Measurements from ENCODE around the gene XIAP.

Gene XIAP

DNA sequence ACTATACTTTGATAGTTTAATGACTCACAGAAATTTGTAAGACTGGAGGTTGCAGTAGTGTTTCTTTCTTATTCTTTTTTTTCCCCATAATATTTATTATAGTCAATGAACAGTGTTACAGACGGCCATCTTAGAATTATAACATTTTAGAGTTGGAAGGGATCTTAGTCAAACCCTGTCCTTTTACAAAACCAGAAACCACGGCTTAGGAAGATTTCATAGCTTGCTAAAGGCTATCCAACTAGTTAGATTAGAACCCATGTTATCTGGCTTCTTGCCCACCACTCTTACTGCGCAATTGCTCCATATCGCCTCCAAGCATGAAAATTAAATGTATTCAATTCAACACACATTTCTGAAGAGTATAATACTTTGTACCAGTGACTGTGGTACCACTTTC lies 1.1 kb downstream of the XIAP start:
- no peaks in the 10 kb centered on the region for H3K27me3 ChIP-seq (replicated peaks; ENCODE audit: insufficient read depth, low read length)
- peak overlapping the region; percentile 95; the same call in 1 of the 2 replicates for H3K9ac ChIP-seq (ENCODE audit: low read length)
- no peaks in the 10 kb centered on the region for H3K9me2 ChIP-seq (replicated peaks; ENCODE audit: insufficient read depth, low read length)
- no peaks in the 10 kb centered on the region; the same call in 1 of the 2 replicates for H3K4me1 ChIP-seq (ENCODE audit: low read length)
- no peaks in the 10 kb centered on the region for H3K36me3 ChIP-seq (replicated peaks; ENCODE audit: insufficient read depth, low read length)
- no peaks in the 10 kb centered on the region for H3K9me3 ChIP-seq (replicated peaks; ENCODE audit: insufficient read depth, low read length)
- no peak overlapping the region for H2AFZ ChIP-seq (ENCODE audit: low read length)
- TF ChIP-seq, protein P1, sequence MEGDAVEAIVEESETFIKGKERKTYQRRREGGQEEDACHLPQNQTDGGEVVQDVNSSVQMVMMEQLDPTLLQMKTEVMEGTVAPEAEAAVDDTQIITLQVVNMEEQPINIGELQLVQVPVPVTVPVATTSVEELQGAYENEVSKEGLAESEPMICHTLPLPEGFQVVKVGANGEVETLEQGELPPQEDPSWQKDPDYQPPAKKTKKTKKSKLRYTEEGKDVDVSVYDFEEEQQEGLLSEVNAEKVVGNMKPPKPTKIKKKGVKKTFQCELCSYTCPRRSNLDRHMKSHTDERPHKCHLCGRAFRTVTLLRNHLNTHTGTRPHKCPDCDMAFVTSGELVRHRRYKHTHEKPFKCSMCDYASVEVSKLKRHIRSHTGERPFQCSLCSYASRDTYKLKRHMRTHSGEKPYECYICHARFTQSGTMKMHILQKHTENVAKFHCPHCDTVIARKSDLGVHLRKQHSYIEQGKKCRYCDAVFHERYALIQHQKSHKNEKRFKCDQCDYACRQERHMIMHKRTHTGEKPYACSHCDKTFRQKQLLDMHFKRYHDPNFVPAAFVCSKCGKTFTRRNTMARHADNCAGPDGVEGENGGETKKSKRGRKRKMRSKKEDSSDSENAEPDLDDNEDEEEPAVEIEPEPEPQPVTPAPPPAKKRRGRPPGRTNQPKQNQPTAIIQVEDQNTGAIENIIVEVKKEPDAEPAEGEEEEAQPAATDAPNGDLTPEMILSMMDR (IDR thresholded peaks at IDR 0.05; ENCODE audit: low read length): no peak
- TF ChIP-seq EZH2phosphoT487 (IDR thresholded peaks at IDR 0.05; ENCODE audit: low read length) (no peak), EZH2 (optimal IDR thresholded peaks at IDR 0.05; ENCODE audit: low read depth, low read length) (no peak)
- no peaks in the 10 kb centered on the region for H4K20me1 ChIP-seq (ENCODE audit: insufficient read depth, low read length)
- no peak for DNase-seq
- peak overlapping the region; percentile 41; the same call in 1 of the 2 replicates for H3K4me2 ChIP-seq (ENCODE audit: low read depth, low read length)
- peak overlapping the region; percentile 98; the same call in 1 of the 2 replicates for H3K27ac ChIP-seq (ENCODE audit: low read length)
- peaks cover 47% of the 10 kb centered on the region for H3K79me2 ChIP-seq (ENCODE audit: low read length)
- H3F3A ChIP-seq (ENCODE audit: insufficient read depth, low read length): peaks cover 7% of the 10 kb centered on the region; the same call in 1 of the 2 replicates
- peak overlapping the region; percentile 75 for H3K4me3 ChIP-seq (ENCODE audit: low read length)

DNA sequence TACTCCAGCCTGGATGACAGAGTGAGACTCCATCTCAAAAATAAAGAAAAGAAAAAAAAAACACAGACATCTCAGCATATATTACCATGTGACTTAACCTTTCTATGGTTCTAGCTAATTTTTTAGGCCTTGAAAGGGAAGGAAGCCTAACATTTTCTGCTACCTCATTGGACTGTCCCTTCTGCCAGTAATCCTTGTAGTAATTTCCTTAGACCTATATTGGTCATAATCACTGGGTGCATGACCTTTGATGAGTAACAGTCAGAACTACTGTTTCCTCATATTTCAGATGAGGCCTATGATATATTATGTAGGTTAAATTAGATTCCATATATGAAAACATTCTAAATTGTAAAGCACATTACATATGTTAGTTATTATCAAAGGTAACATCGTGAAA lies 9.6 kb downstream of the XIAP start:
- Histone ChIP-seq H3K4me3 (ENCODE audit: low read length) (no peak overlapping the region), H3K9me3 (replicated peaks; ENCODE audit: insufficient read depth, low read length) (no peaks in the 10 kb centered on the region), H4K20me1 (ENCODE audit: insufficient read depth, low read length) (no peaks in the 10 kb centered on the region), H3K4me1 (ENCODE audit: low read length) (no peaks in the 10 kb centered on the region), H3K36me3 (replicated peaks; ENCODE audit: insufficient read depth, low read length) (no peaks in the 10 kb centered on the region), H3K79me2 (ENCODE audit: low read length) (peaks cover 64% of the 10 kb centered on the region), H3F3A (ENCODE audit: insufficient read depth, low read length) (no peaks in the 10 kb centered on the region), H3K9ac (ENCODE audit: low read length) (no peak overlapping the region), H3K27me3 (replicated peaks; ENCODE audit: insufficient read depth, low read length) (no peaks in the 10 kb centered on the region), H3K4me2 (ENCODE audit: low read depth, low read length) (no peak overlapping the region), H3K27ac (ENCODE audit: low read length) (no peak overlapping the region), H2AFZ (ENCODE audit: low read length) (no peak overlapping the region), H3K9me2 (replicated peaks; ENCODE audit: insufficient read depth, low read length) (no peaks in the 10 kb centered on the region)
- no peak for DNase-seq
- TF ChIP-seq EZH2 (optimal IDR thresholded peaks at IDR 0.05; ENCODE audit: low read depth, low read length) (no peak), EZH2phosphoT487 (IDR thresholded peaks at IDR 0.05; ENCODE audit: low read length) (no peak)
- TF ChIP-seq, protein P1 (IDR thresholded peaks at IDR 0.05; ENCODE audit: low read length): no peak

DNA sequence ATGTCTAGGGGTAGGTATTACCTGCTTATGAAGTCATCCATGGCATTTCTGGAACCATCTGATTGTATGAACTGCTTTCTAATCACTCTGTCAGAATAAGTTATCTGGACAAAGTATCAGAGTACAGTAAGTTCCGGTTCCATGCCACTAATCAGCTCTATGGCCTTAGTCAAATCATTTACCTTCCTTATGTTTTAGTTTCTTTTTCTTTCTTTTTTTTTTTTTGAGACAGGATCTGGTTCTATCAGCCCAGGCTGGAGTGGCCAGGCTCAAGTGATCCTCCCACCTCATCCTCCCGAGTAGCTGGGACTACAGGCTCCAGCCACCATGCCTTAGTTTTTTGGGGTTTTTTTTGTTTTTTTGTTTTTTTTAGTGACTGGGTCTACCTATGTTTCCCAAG lies 11.5 kb downstream of the XIAP start:
- no peaks in the 10 kb centered on the region for H3K9me2 ChIP-seq (replicated peaks; ENCODE audit: insufficient read depth, low read length)
- no peak overlapping the region for H3K4me3 ChIP-seq (ENCODE audit: low read length)
- no peaks in the 10 kb centered on the region for H3K27me3 ChIP-seq (replicated peaks; ENCODE audit: insufficient read depth, low read length)
- H2AFZ ChIP-seq (ENCODE audit: low read length): no peak overlapping the region
- no peak for DNase-seq
- H3K4me1 ChIP-seq (ENCODE audit: low read length): no peaks in the 10 kb centered on the region
- no peaks in the 10 kb centered on the region for H3F3A ChIP-seq (ENCODE audit: insufficient read depth, low read length)
- H3K36me3 ChIP-seq (replicated peaks; ENCODE audit: insufficient read depth, low read length): no peaks in the 10 kb centered on the region
- H3K79me2 ChIP-seq (ENCODE audit: low read length): peaks cover 59% of the 10 kb centered on the region
- H3K9me3 ChIP-seq (replicated peaks; ENCODE audit: insufficient read depth, low read length): no peaks in the 10 kb centered on the region
- H3K27ac ChIP-seq (ENCODE audit: low read length): no peak overlapping the region
- H4K20me1 ChIP-seq (ENCODE audit: insufficient read depth, low read length): no peaks in the 10 kb centered on the region
- TF ChIP-seq EZH2phosphoT487 (IDR thresholded peaks at IDR 0.05; ENCODE audit: low read length) (no peak), EZH2 (optimal IDR thresholded peaks at IDR 0.05; ENCODE audit: low read depth, low read length) (no peak)
- TF ChIP-seq, protein P1 (IDR thresholded peaks at IDR 0.05; ENCODE audit: low read length): no peak
- H3K4me2 ChIP-seq (ENCODE audit: low read depth, low read length): no peak overlapping the region
- no peak overlapping the region for H3K9ac ChIP-seq (ENCODE audit: low read length)
